Measurements from ENCODE around the gene PRDX5. TPM values are rescaled to one million over a fixed set of nuclear protein-coding genes. Genes with fewer than 3 reads are reported as not detected.

The PRDX5 gene
- total and polyA plus RNA-seq, 9 of the 15 experiments (the other 6 are each of a cell fraction or from before 2014, with no cell fraction given) = 40.8 to 327 (median 204) TPM

- peak; percentile 71 for TF ChIP-seq CTCFL (IDR thresholded peaks at IDR 0.05; ENCODE audit: borderline replicate concordance, insufficient read depth, low read depth, low read length, poor library complexity, severe bottlenecking)
- TF ChIP-seq CHD2 (IDR thresholded peaks at IDR 0.05; ENCODE audit: low read depth, low read length) = 0 out of 2 replicates have a peak, but pooled peaks have one; percentile 44
- TF ChIP-seq VEZF1 (CRISPR knock-in tag; IDR thresholded peaks at IDR 0.05) = peak; percentile 77
- peak; percentile 83 for TF ChIP-seq MAX (CRISPR knock-in tag; IDR thresholded peaks at IDR 0.05)
- TF ChIP-seq ESRRA (IDR thresholded peaks at IDR 0.05; ENCODE audit: borderline replicate concordance, low read depth) = peak; percentile 66; the same call in 1 of the 2 replicates
- peak; percentile 36; the same call in 1 of the 2 replicates for TF ChIP-seq TCF3 (CRISPR knock-in tag; IDR thresholded peaks at IDR 0.05)
- no peak for TF ChIP-seq HOMEZ (CRISPR knock-in tag; IDR thresholded peaks at IDR 0.05)
- peak; percentile 85 for TF ChIP-seq ZBTB9 (CRISPR knock-in tag; IDR thresholded peaks at IDR 0.05)
- TF ChIP-seq CCNT2 (IDR thresholded peaks at IDR 0.05; ENCODE audit: borderline replicate concordance, extremely low read depth, insufficient read length, low read depth, low read length) = peak; percentile 91
- 0 out of 2 replicates have a peak, but pooled peaks have one; percentile 35 for TF ChIP-seq HDAC8 (tag; IDR thresholded peaks at IDR 0.05)
- no peak for TF ChIP-seq CHAMP1 (IDR thresholded peaks at IDR 0.05)
Measured at GRCh38 chr11:64341851-64342791, 24.2 kb downstream of the PRDX5 start (continued).
